ENCODE data around the gene CBARP.
"Not testable (repeated sequence)": the region's sequence is repeated elsewhere in the genome, so short reads cannot be mapped to it uniquely, and the experiment has no call there.

- not testable (repeated sequence) for TF ChIP-seq EZH2 (IDR thresholded peaks at IDR 0.05); FOXP2 (optimal IDR thresholded peaks at IDR 0.05; ENCODE audit: control extremely low read depth, extremely low read length, insufficient read depth); POLR2AphosphoS5 (IDR thresholded peaks at IDR 0.05; ENCODE audit: borderline replicate concordance, low read depth, low read length)
Observed at GRCh38 chr19:1200614-1201013, 37.2 kb downstream of the CBARP start.
